A673 (cell line): ENCODE data around the gene SEC16A. TPM values are rescaled to one million over a fixed set of nuclear protein-coding genes. Genes with fewer than 3 reads are reported as not detected.

ENCODE experiments used
- BruUV-seq: library from RNA; stranded (reverse); fragments of 400-500 nt; replicated peaks from 2 replicates; lab custom pipeline; 2021; lab: Mats Ljungman, UMichigan
- CTCF ChIA-PET: fragments of 300-600 bp; sonication (Branson Sonifier 250); formaldehyde crosslinking; loops from one replicate; lab custom pipeline; 2022; ENCODE audit warnings: antibody characterized with exemption; lab: Charles Lee
- POLR2A ChIA-PET: fragments of 300-600 bp; sonication (Branson Sonifier 250); formaldehyde crosslinking; loops from one replicate; lab custom pipeline; 2022; ENCODE audit warnings: antibody characterized with exemption; ENCODE audit not compliant: low non-redundant PET; lab: Charles Lee
- DNase-seq: peaks from one replicate; pipeline ENCODE4 v3.0.0-alpha.2; 2015; ENCODE audit warnings: low spot score
- H3K27ac ChIP-seq: fragments of 200-600 bp; sonication (generic); 2 replicates; pipeline ENCODE4 v1.5.1; 2016; ENCODE audit warnings: mixed run types, low read depth, mild to moderate bottlenecking, mixed read lengths, antibody characterized with exemption, low read length; ENCODE audit not compliant: poor library complexity, severe bottlenecking
- H3K27me3 ChIP-seq: fragments of 200-600 bp; sonication (generic); replicated peaks from 2 replicates; pipeline ENCODE4 v1.6.1; 2017; ENCODE audit warnings: mixed run types, low read depth, mild to moderate bottlenecking, mixed read lengths, antibody characterized with exemption, low read length; ENCODE audit not compliant: insufficient read depth, poor library complexity
- H3K36me3 ChIP-seq: fragments of 200-600 bp; sonication (generic); 2 replicates; pipeline ENCODE4 v1.6.1; 2016; ENCODE audit warnings: mixed run types, mild to moderate bottlenecking, mixed read lengths, antibody characterized with exemption, low read length; ENCODE audit not compliant: insufficient read depth, poor library complexity, severe bottlenecking
- H3K4me1 ChIP-seq: fragments of 200-600 bp; sonication (generic); 2 replicates; pipeline ENCODE4 v1.6.1; 2017; ENCODE audit warnings: mixed run types, mild to moderate bottlenecking, mixed read lengths, antibody characterized with exemption, low read length; ENCODE audit not compliant: insufficient read depth, poor library complexity, severe bottlenecking
- H3K4me3 ChIP-seq: fragments of 200-600 bp; sonication (generic); 2 replicates; pipeline ENCODE4 v1.5.1; 2016; ENCODE audit warnings: low read depth, mixed run types, mild to moderate bottlenecking, mixed read lengths, low read length; ENCODE audit not compliant: poor library complexity, severe bottlenecking
- H3K9me3 ChIP-seq: fragments of 200-600 bp; sonication (generic); 2 replicates; pipeline ENCODE4 v1.6.1; 2016; ENCODE audit warnings: mixed run types, low read depth, mild to moderate bottlenecking, mixed read lengths, antibody characterized with exemption, low read length; ENCODE audit not compliant: poor library complexity, severe bottlenecking
- CTCF ChIP-seq: fragments of 300-800, 200-600 bp; sonication (generic); conservative IDR thresholded peaks from 2 replicates; pipeline ENCODE4 v1.5.1; 2017; ENCODE audit warnings: low read depth, mild to moderate bottlenecking, antibody characterized with exemption, low read length, moderate library complexity, mixed read lengths
- EZH2 ChIP-seq: fragments of 200-600 bp; sonication (generic); IDR thresholded peaks from 2 replicates; pipeline ENCODE4 v1.6.1; 2017; ENCODE audit warnings: borderline replicate concordance, low read depth, mild to moderate bottlenecking, mixed read lengths, antibody characterized with exemption, low read length; ENCODE audit not compliant: poor library complexity, severe bottlenecking
- intact Hi-C: fragments of 100-400 bp; cut with micrococcal nuclease; formaldehyde crosslinking; loops from one replicate; pipeline ENCODE4 v1.10.0; 2022; ENCODE audit not compliant: unreplicated experiment
- total RNA-seq: library from RNA; stranded (reverse); gene quantifications from 2 replicates; pipeline ENCODE4 v1.2.3, GENCODE V29; 2021

SEC16A gene
- total RNA-seq, 1 experiment from 2014 or later, result 72.9 TPM

DNA sequence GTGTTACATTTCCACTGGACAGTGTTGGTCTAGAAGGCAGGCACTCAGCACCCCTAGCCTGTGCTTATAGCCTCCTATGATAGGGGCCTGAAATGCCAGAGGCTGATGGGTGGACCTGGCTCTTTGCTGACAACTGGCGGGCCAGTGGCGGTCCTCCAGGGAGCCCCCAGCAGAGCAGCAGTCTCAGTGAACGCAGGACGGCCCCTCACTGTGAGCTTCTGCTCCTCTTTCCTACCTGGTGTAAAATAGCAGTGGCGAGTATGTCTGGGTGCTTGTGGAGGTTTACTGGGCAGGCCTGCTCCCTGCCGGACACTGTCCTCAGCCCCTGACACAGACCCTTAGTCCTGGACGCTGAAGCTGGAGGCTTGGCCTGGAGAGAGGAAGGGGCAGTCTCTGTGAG is 3.3 kb upstream of the SEC16A start:
- Histone ChIP-seq H3K36me3 (no peaks in the 10 kb centered on the region), H3K27ac (no peak overlapping the region), H3K27me3 (no peaks in the 10 kb centered on the region), H3K4me1 (peaks cover 17% of the 10 kb centered on the region), H3K9me3 (no peaks in the 10 kb centered on the region), H3K4me3 (no peak overlapping the region)
- TF ChIP-seq EZH2, result no peak
- TF ChIP-seq CTCF, result no peak
- POLR2A ChIA-PET, result no interaction called here
- DNase-seq, result no peak
- intact Hi-C loops, result no loop called here
- BruUV-seq, result no TSS peak
- CTCF ChIA-PET, result interaction anchor here (0.7 to 2.0 kb wide), 3 partner anchors 14 to 145 kb away, joined by 3 to 4 read pairs (median 4); no protein-coding TSS in a partner anchor

- ChIA-PET POLR2A (interaction anchor here (0.6 kb wide), 1 partner anchor 154 kb away, joined by 15 read pairs; no protein-coding TSS in a partner anchor), CTCF (interaction anchor here (1.0 to 2.5 kb wide), 5 partner anchors 140 to 159 kb away, joined by 3 to 23 read pairs (median 5); no protein-coding TSS in a partner anchor)
- Histone ChIP-seq H3K27me3 (no peaks in the 10 kb centered on the region), H3K9me3 (no peaks in the 10 kb centered on the region), H3K27ac (no peak overlapping the region), H3K4me1 (peaks cover 17% of the 10 kb centered on the region), H3K4me3 (no peak overlapping the region), H3K36me3 (no peaks in the 10 kb centered on the region)
- intact Hi-C loops, result loop anchor here (1.0 kb wide), 1 partner anchor 146 kb away; no protein-coding TSS in a partner anchor
- TF ChIP-seq CTCF (peak; percentile 83), EZH2 (no peak)
- BruUV-seq, result no TSS peak
- peak; percentile 83 for DNase-seq
These were observed 2.5 kb upstream of the SEC16A start for GRCh38 chr9:136485049-136486045.

GRCh38 chr9:136484153-136485048 is 1.6 kb upstream of the SEC16A start:
- Histone ChIP-seq H3K36me3 (no peaks in the 10 kb centered on the region), H3K27me3 (no peaks in the 10 kb centered on the region), H3K9me3 (no peaks in the 10 kb centered on the region), H3K27ac (peak overlapping the region; percentile 100), H3K4me1 (peaks cover 17% of the 10 kb centered on the region), H3K4me3 (peak overlapping the region; percentile 59)
- ChIA-PET POLR2A (interaction anchor here (0.6 kb wide), 1 partner anchor 155 kb away, joined by 15 read pairs; no protein-coding TSS in a partner anchor), CTCF (interaction anchor here (0.7 to 2.5 kb wide), 7 partner anchors 62 to 160 kb away, joined by 3 to 23 read pairs (median 3); partner anchors contain the start of gene NOTCH1)
- no peak for DNase-seq
- intact Hi-C loops, result loop anchor here (1.0 kb wide), 1 partner anchor 147 kb away; no protein-coding TSS in a partner anchor
- TF ChIP-seq CTCF (no peak), EZH2 (no peak)
- BruUV-seq, result no TSS peak
